HEK293 (cell line): ENCODE data around the gene ETV6.

Source experiments
- CTCF ChIA-PET: fragments of 350-600 bp; formaldehyde crosslinking; extraction: SDS; loops from one replicate; lab custom pipeline; 2021; ENCODE audit warnings: antibody characterized with exemption; lab: Yijun Ruan, JAX
- POLR2A ChIA-PET: fragments of 300-600 bp; formaldehyde crosslinking; extraction: SDS; loops from one replicate; lab custom pipeline; 2020; ENCODE audit warnings: antibody characterized with exemption, inconsistent platforms; lab: Yijun Ruan, JAX
- H3K27ac ChIP-seq: fragments of 200-500 bp; sonication (Bioruptor generic); 2 replicates; pipeline ENCODE4 v1.5.1; 2014; ENCODE audit warnings: low read depth, low read length, control low read depth, inconsistent platforms; ENCODE audit errors: extremely low read depth
- H3K36me3 ChIP-seq, 2 experiments: fragments of 200-500 bp in 1 of 2; sonication (Bioruptor generic) in 1 of 2; 1 replicate in 1 of 2; 2 replicates in 1 of 2; pipeline ENCODE4 v1.5.1; 2014 to 2017; ENCODE audit warnings: inconsistent platforms in 2 of 2, low read length in 2 of 2; ENCODE audit not compliant: control insufficient read depth in 2 of 2, insufficient read depth in 1 of 2
- H3K4me1 ChIP-seq: fragments of 200-500 bp; sonication (Bioruptor generic); 2 replicates; pipeline ENCODE4 v1.5.1; 2014; ENCODE audit warnings: mild to moderate bottlenecking, low read length, inconsistent platforms; ENCODE audit not compliant: control insufficient read depth, insufficient read depth
- H3K4me3 ChIP-seq: 2 replicates; pipeline ENCODE4 v1.5.1; 2011; ENCODE audit warnings: low read depth, mild to moderate bottlenecking, control low read depth, low read length, moderate library complexity
- H3K9me3 ChIP-seq: fragments of 200-500 bp; sonication (Bioruptor generic); 2 replicates; pipeline ENCODE4 v1.5.1; 2014; ENCODE audit warnings: low read depth, low read length, inconsistent platforms; ENCODE audit not compliant: control insufficient read depth, insufficient read depth
- FEZF1 ChIP-seq: fragments of 450-650 bp; formaldehyde crosslinking; IDR thresholded peaks from 2 replicates; pipeline ENCODE4 v1.5.1; 2016; ENCODE audit warnings: missing biosample characterization, missing genetic modification characterization
- HOXC10 ChIP-seq: sonication (generic); formaldehyde crosslinking; IDR thresholded peaks from 2 replicates; pipeline ENCODE4 v1.8.1; 2023; ENCODE audit warnings: mild to moderate bottlenecking, missing genetic modification reagents
- HOXD13 ChIP-seq: sonication (generic); formaldehyde crosslinking; IDR thresholded peaks from 2 replicates; pipeline ENCODE4 v1.8.0; 2022; ENCODE audit warnings: missing genetic modification reagents, borderline replicate concordance
- KLF10 ChIP-seq: fragments of 450-650 bp; IDR thresholded peaks from 2 replicates; pipeline ENCODE4 v1.5.1; 2018; ENCODE audit warnings: missing biosample characterization, mild to moderate bottlenecking, missing genetic modification characterization
- MEIS1 ChIP-seq: sonication (generic); formaldehyde crosslinking; IDR thresholded peaks from 2 replicates; pipeline ENCODE4 v1.8.1; 2022; ENCODE audit warnings: missing genetic modification reagents, mild to moderate bottlenecking, borderline replicate concordance
- OSR2 ChIP-seq: fragments of 450-650 bp; formaldehyde crosslinking; IDR thresholded peaks from 2 replicates; pipeline ENCODE4 v1.5.1; 2016; ENCODE audit warnings: missing biosample characterization, missing genetic modification characterization
- PRDM1 ChIP-seq: fragments of 450-650 bp; formaldehyde crosslinking; IDR thresholded peaks from 2 replicates; pipeline ENCODE4; 2016; ENCODE audit warnings: missing biosample characterization, missing genetic modification characterization
- REPIN1 ChIP-seq: fragments of 450-650 bp; formaldehyde crosslinking; IDR thresholded peaks from 2 replicates; pipeline ENCODE4 v1.5.1; 2017; ENCODE audit warnings: missing biosample characterization, missing genetic modification characterization, low read depth
- SALL2 ChIP-seq: fragments of 450-650 bp; formaldehyde crosslinking; IDR thresholded peaks from 2 replicates; pipeline ENCODE4 v1.5.0; 2017; ENCODE audit warnings: missing biosample characterization, mild to moderate bottlenecking, missing genetic modification characterization, borderline replicate concordance
- SCRT2 ChIP-seq: fragments of 450-650 bp; formaldehyde crosslinking; IDR thresholded peaks from 2 replicates; pipeline ENCODE4 v1.5.1; 2016; ENCODE audit warnings: missing biosample characterization, missing genetic modification characterization
- SETDB1 ChIP-seq: IDR thresholded peaks from one replicate; pipeline ENCODE4 v1.6.1; 2017; ENCODE audit warnings: mild to moderate bottlenecking, low read length, moderate library complexity, mixed read lengths; ENCODE audit not compliant: insufficient read length
- ZBTB48 ChIP-seq: fragments of 450-650 bp; formaldehyde crosslinking; IDR thresholded peaks from 2 replicates; pipeline ENCODE4 v1.5.1; 2016; ENCODE audit warnings: missing biosample characterization, missing genetic modification characterization
- ZNF132 ChIP-seq: fragments of 450-650 bp; formaldehyde crosslinking; IDR thresholded peaks from 2 replicates; pipeline ENCODE4 v1.5.1; 2017; ENCODE audit warnings: missing biosample characterization, missing genetic modification characterization, borderline replicate concordance
- ZNF175 ChIP-seq: fragments of 450-650 bp; formaldehyde crosslinking; IDR thresholded peaks from 2 replicates; pipeline ENCODE4 v1.5.1; 2016; ENCODE audit warnings: missing biosample characterization, missing genetic modification characterization
- ZNF239 ChIP-seq: fragments of 450-650 bp; formaldehyde crosslinking; IDR thresholded peaks from 2 replicates; pipeline ENCODE4 v1.5.1; 2016; ENCODE audit warnings: missing biosample characterization, missing genetic modification characterization
- ZNF266 ChIP-seq: fragments of 450-650 bp; formaldehyde crosslinking; IDR thresholded peaks from 2 replicates; pipeline ENCODE4 v1.5.1; 2016; ENCODE audit warnings: missing biosample characterization, missing genetic modification characterization, low read depth
- ZNF302 ChIP-seq: fragments of 450-650 bp; formaldehyde crosslinking; IDR thresholded peaks from 2 replicates; pipeline ENCODE4 v1.5.1; 2016; ENCODE audit warnings: missing biosample characterization, missing genetic modification characterization, low read depth
- ZNF416 ChIP-seq: fragments of 450-650 bp; formaldehyde crosslinking; IDR thresholded peaks from 2 replicates; pipeline ENCODE4 v1.5.1; 2016; ENCODE audit warnings: missing biosample characterization, missing genetic modification characterization
- ZNF548 ChIP-seq: fragments of 450-650 bp; formaldehyde crosslinking; IDR thresholded peaks from 2 replicates; pipeline ENCODE4 v1.5.1; 2016; ENCODE audit warnings: missing biosample characterization, missing genetic modification characterization
- ZNF585B ChIP-seq: fragments of 450-650 bp; formaldehyde crosslinking; IDR thresholded peaks from 2 replicates; pipeline ENCODE4 v1.5.1; 2016; ENCODE audit warnings: missing biosample characterization, missing genetic modification characterization
- ZNF596 ChIP-seq: fragments of 450-650 bp; IDR thresholded peaks from 2 replicates; pipeline ENCODE4 v1.5.0; 2018; ENCODE audit warnings: missing biosample characterization, mild to moderate bottlenecking, missing genetic modification characterization, moderate library complexity
- ZSCAN16 ChIP-seq: fragments of 450-650 bp; formaldehyde crosslinking; IDR thresholded peaks from 2 replicates; pipeline ENCODE4 v1.5.1; 2016; ENCODE audit warnings: missing biosample characterization, missing genetic modification characterization
- ZSCAN30 ChIP-seq: fragments of 450-650 bp; IDR thresholded peaks from 2 replicates; pipeline ENCODE4 v1.5.1; 2018; ENCODE audit warnings: missing biosample characterization, mild to moderate bottlenecking, missing genetic modification characterization, moderate library complexity
- ZXDB ChIP-seq: fragments of 450-650 bp; formaldehyde crosslinking; IDR thresholded peaks from 2 replicates; pipeline ENCODE4 v1.5.1; 2016; ENCODE audit warnings: missing biosample characterization, missing genetic modification characterization
- TF ChIP-seq, protein P1 (sequence below): fragments of 450-650 bp; formaldehyde crosslinking; IDR thresholded peaks from 2 replicates; pipeline ENCODE4 v1.5.1; 2017; ENCODE audit warnings: missing biosample characterization, missing genetic modification characterization
- TF ChIP-seq, protein P2 (sequence below): fragments of 450-650 bp; formaldehyde crosslinking; IDR thresholded peaks from 2 replicates; pipeline ENCODE4 v1.5.1; 2016; ENCODE audit warnings: missing biosample characterization, missing genetic modification characterization
- TF ChIP-seq, protein P3 (sequence below): fragments of 450-650 bp; formaldehyde crosslinking; IDR thresholded peaks from 2 replicates; pipeline ENCODE4 v1.5.1; 2016; ENCODE audit warnings: missing biosample characterization, missing genetic modification characterization

Gene ETV6

DNA sequence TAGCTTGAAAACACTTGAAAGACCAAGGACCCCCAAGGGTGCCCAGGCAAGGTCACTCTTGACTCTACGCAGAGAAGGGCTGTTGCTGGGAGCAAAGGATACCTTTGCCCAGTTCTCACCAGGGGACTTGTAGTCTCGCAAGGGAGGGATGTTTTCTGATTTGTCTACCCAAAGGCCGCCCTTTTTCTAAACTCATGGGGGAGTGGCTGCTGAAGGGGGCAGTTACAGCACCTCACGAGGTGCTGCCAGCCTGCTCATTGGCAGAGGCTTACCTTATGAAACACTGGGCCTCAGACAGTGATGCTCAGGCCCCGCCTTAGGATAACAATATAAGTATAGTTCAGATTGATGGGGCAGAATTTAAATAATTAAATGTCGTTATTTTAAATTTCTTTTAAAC, 107.0 kb downstream of the ETV6 start:
- H3K27ac ChIP-seq: no peak overlapping the region

DNA sequence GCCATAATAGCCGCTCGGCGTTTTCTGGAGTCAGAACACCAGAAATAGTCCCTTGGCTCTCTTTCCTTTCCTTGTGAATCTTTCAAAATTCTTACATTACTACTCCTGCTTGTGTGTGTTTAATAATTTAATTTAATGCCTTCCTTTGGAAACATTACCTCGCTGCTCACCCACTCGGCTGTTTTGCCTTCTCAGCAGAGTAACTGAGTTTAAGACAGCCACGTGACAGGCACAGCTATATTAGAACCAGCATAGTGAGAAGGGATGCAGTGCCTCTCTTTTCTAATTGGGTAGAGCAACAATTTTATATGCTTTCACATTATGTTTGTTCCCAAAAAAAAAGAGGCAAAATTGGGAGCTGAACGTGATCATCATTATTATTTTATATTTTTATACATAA, 107.6 kb downstream of the ETV6 start:
- no peak overlapping the region for H3K4me3 ChIP-seq
- POLR2A ChIA-PET: no interaction called here
- TF ChIP-seq, protein P1, sequence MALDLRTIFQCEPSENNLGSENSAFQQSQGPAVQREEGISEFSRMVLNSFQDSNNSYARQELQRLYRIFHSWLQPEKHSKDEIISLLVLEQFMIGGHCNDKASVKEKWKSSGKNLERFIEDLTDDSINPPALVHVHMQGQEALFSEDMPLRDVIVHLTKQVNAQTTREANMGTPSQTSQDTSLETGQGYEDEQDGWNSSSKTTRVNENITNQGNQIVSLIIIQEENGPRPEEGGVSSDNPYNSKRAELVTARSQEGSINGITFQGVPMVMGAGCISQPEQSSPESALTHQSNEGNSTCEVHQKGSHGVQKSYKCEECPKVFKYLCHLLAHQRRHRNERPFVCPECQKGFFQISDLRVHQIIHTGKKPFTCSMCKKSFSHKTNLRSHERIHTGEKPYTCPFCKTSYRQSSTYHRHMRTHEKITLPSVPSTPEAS (tag by site-specific recombination): no peak
- TF ChIP-seq ZNF266 (no peak), ZSCAN16 (tag by site-specific recombination) (no peak), KLF10 (tag by site-specific recombination) (no peak), HOXC10 (no peak)
- TF ChIP-seq, all 188 proteins: peak for 0
- Histone ChIP-seq H3K27ac (no peak overlapping the region), H3K36me3 (no peaks in the 10 kb centered on the region), H3K4me1 (no peaks in the 10 kb centered on the region), H3K9me3 (no peaks in the 10 kb centered on the region)
- CTCF ChIA-PET: no interaction called here

More for the DNA sequence above, 107.0 kb downstream of the ETV6 start:
- CTCF ChIA-PET: interaction anchor here (1.2 kb wide), 1 partner anchor 277 kb away, joined by 3 read pairs; no protein-coding TSS in a partner anchor
- Histone ChIP-seq H3K4me1 (no peaks in the 10 kb centered on the region), H3K36me3 (no peaks in the 10 kb centered on the region), H3K9me3 (no peaks in the 10 kb centered on the region), H3K4me3 (no peak overlapping the region)
- POLR2A ChIA-PET: no interaction called here
- TF ChIP-seq MEIS1 (CRISPR knock-in tag): no peak

DNA sequence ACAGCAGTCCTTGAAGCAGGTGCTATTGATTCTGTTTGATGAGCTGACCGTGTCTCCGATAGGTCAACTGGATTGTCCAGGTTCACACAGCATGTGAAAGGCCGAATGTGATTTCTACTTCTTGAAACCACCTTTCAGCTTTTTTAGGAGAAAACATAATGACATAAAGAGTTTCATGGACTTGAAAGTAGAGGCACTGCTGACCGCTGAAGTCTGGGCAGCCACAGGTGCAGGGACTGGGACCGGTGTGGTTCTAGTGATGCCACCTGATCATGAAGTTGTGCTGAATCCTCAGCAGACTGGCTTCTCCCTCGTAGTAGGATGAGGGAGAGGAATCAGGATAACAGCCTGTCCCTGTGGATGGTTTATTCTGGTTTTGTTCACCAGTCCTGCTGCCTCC, 108.1 kb downstream of the ETV6 start:
- no peaks in the 10 kb centered on the region for H3K4me1 ChIP-seq
- H3K9me3 ChIP-seq: no peaks in the 10 kb centered on the region
- H3K4me3 ChIP-seq: no peak overlapping the region
- POLR2A ChIA-PET: no interaction called here
- H3K27ac ChIP-seq: no peak overlapping the region
- CTCF ChIA-PET: no interaction called here
- no peaks in the 10 kb centered on the region for H3K36me3 ChIP-seq
- TF ChIP-seq SALL2 (tag by site-specific recombination): no peak
- TF ChIP-seq OSR2 (tag by site-specific recombination): no peak
- no peak for TF ChIP-seq ZNF302 (tag by site-specific recombination)
- TF ChIP-seq ZNF175 (tag by site-specific recombination): no peak
- no peak for TF ChIP-seq SETDB1
- TF ChIP-seq, protein P2, sequence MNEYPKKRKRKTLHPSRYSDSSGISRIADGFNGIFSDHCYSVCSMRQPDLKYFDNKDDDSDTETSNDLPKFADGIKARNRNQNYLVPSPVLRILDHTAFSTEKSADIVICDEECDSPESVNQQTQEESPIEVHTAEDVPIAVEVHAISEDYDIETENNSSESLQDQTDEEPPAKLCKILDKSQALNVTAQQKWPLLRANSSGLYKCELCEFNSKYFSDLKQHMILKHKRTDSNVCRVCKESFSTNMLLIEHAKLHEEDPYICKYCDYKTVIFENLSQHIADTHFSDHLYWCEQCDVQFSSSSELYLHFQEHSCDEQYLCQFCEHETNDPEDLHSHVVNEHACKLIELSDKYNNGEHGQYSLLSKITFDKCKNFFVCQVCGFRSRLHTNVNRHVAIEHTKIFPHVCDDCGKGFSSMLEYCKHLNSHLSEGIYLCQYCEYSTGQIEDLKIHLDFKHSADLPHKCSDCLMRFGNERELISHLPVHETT (tag by site-specific recombination): no peak
- no peak for TF ChIP-seq ZNF239
- no peak for TF ChIP-seq ZBTB48
- TF ChIP-seq ZNF585B (tag by site-specific recombination): no peak
- TF ChIP-seq SCRT2 (tag by site-specific recombination): no peak
- TF ChIP-seq ZNF132 (tag by site-specific recombination): no peak
- TF ChIP-seq HOXD13 (CRISPR knock-in tag): no peak

DNA sequence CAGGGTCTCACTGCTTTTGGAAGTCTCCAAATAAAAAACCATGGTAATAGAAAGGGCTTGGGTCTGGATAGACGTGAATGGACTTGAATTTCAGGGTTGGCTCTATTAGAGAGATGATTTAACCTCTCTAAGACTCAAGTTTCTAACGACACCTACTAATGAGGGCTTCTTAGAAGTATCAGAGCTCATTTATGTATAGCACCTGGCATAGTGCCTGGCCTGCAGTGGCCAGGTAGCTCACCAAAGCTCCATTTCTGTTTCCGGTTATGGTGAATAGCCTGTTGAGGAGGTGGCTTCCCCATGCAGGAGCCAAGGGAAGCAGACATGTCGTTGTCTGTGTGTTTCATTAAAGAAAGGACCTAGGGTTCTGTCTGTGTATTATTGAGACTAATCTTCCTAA, 108.6 kb downstream of the ETV6 start:
- no peak overlapping the region for H3K4me3 ChIP-seq
- no peaks in the 10 kb centered on the region for H3K4me1 ChIP-seq
- H3K9me3 ChIP-seq: no peaks in the 10 kb centered on the region
- TF ChIP-seq, protein P3, sequence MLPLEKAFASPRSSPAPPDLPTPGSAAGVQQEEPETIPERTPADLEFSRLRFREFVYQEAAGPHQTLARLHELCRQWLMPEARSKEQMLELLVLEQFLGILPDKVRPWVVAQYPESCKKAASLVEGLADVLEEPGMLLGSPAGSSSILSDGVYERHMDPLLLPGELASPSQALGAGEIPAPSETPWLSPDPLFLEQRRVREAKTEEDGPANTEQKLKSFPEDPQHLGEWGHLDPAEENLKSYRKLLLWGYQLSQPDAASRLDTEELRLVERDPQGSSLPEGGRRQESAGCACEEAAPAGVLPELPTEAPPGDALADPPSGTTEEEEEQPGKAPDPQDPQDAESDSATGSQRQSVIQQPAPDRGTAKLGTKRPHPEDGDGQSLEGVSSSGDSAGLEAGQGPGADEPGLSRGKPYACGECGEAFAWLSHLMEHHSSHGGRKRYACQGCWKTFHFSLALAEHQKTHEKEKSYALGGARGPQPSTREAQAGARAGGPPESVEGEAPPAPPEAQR (tag by site-specific recombination): no peak
- TF ChIP-seq REPIN1 (no peak), ZNF416 (tag by site-specific recombination) (no peak), ZNF548 (tag by site-specific recombination) (no peak), ZXDB (no peak), ZSCAN30 (tag by site-specific recombination) (no peak), PRDM1 (tag by site-specific recombination) (no peak), ZNF596 (no peak), FEZF1 (tag by site-specific recombination) (no peak), ZNF585B (tag by site-specific recombination) (no peak)
- H3K36me3 ChIP-seq: no peaks in the 10 kb centered on the region
- ChIA-PET POLR2A (no interaction called here), CTCF (no interaction called here)
- H3K27ac ChIP-seq: no peak overlapping the region
